HepG2 (cell line): ENCODE results near the gene TFF1. TPM values are rescaled to one million over a fixed set of nuclear protein-coding genes. Genes with fewer than 3 reads are reported as not detected.

Source experiments
- ATAC-seq: fragments of 200-7000 bp; cut with Tn5 transposase; 3 replicates; pipeline ENCODE4 v1.9.1; 2020; ENCODE audit warnings: mild to moderate bottlenecking, moderate library complexity
- BruUV-seq: library from RNA; stranded (reverse); fragments of 400-500 nt; replicated peaks from 2 replicates; lab custom pipeline; 2021; lab: Mats Ljungman, UMichigan
- CTCF ChIA-PET: fragments of 300-600 bp; formaldehyde crosslinking; extraction: SDS; loops from one replicate; lab custom pipeline; 2021; ENCODE audit warnings: low total read pairs, inconsistent platforms, low intra/inter-chr PET ratio; lab: Yijun Ruan, JAX
- POLR2A ChIA-PET: fragments of 350-600 bp; sonication (Branson Sonifier 250); formaldehyde crosslinking; loops from one replicate; lab custom pipeline; 2020; ENCODE audit warnings: antibody characterized with exemption, inconsistent platforms; lab: Yijun Ruan, JAX
- DNase-seq: peaks from one replicate; pipeline ENCODE4 v3.0.0-alpha.2; 2015; ENCODE audit warnings: low spot score
- FAIRE-seq: peaks from 3 replicates; lab custom pipeline; 2011; peaks lifted over from hg19 to GRCh38; lab: Jason Lieb, UNC
- H2AFZ ChIP-seq: one replicate; pipeline ENCODE4 v1.6.1; 2011; ENCODE audit warnings: low read length, inconsistent platforms
- H3K27ac ChIP-seq: fragments of 300-600 bp; 3 replicates; pipeline ENCODE4 v1.8.0; 2011; ENCODE audit warnings: mixed run types, mild to moderate bottlenecking, mixed read lengths, low read length, inconsistent platforms; ENCODE audit not compliant: insufficient read depth; ENCODE audit errors: extremely low read length
- H3K27me3 ChIP-seq, 2 experiments: fragments of 200-600 bp in 1 of 2; 2 replicates in 1 of 2; 3 replicates in 1 of 2; pipeline versions ENCODE4 v1.6.0 to v1.8.0; 2011; ENCODE audit warnings: low read length in 2 of 2, mild to moderate bottlenecking in 2 of 2, moderate library complexity in 2 of 2, inconsistent platforms in 1 of 2; ENCODE audit not compliant: insufficient read depth in 2 of 2, control insufficient read depth in 1 of 2
- H3K36me3 ChIP-seq, 2 experiments: fragments of 200-600 bp in 1 of 2; replicated peaks in 1 of 2; 2 replicates in 1 of 2; 3 replicates in 1 of 2; pipeline versions ENCODE4 v1.5.1 to v1.8.0; 2011; ENCODE audit warnings: low read length in 2 of 2, inconsistent platforms in 1 of 2; ENCODE audit not compliant: insufficient read depth in 2 of 2, control insufficient read depth in 1 of 2
- H3K4me1 ChIP-seq: 2 replicates; pipeline ENCODE4 v1.5.1; 2012; ENCODE audit warnings: low read length, inconsistent platforms; ENCODE audit not compliant: insufficient read depth
- H3K4me2 ChIP-seq: 2 replicates; pipeline ENCODE4 v1.6.0; 2011; ENCODE audit warnings: low read depth, low read length, inconsistent platforms
- H3K4me3 ChIP-seq, 3 experiments: fragments of 200-600 bp in 1 of 3; sonication (generic), shearing (Covaris generic) in 1 of 3; replicated peaks in 1 of 3; 2 replicates each; pipeline ENCODE4 v1.5.1; 2011 to 2016; ENCODE audit warnings: low read length in 3 of 3, inconsistent platforms in 2 of 3, low read depth in 2 of 3, mild to moderate bottlenecking in 2 of 3, control low read depth in 1 of 3, mixed read lengths in 1 of 3; ENCODE audit not compliant: insufficient read depth in 1 of 3
- H3K79me2 ChIP-seq: one replicate; pipeline ENCODE4 v1.6.1; 2011; ENCODE audit warnings: low read length, inconsistent platforms; ENCODE audit not compliant: insufficient read depth
- H3K9ac ChIP-seq: 2 replicates; pipeline ENCODE4 v1.6.0; 2011; ENCODE audit warnings: mild to moderate bottlenecking, low read depth, low read length, inconsistent platforms; ENCODE audit not compliant: insufficient read depth
- H3K9me3 ChIP-seq: 2 replicates; pipeline ENCODE4 v1.5.1; 2012; ENCODE audit warnings: mild to moderate bottlenecking, low read length
- H4K20me1 ChIP-seq: 2 replicates; pipeline ENCODE4 v1.6.0; 2011; ENCODE audit warnings: inconsistent platforms, mild to moderate bottlenecking, low read length, moderate library complexity; ENCODE audit not compliant: insufficient read depth
- FOXP1 ChIP-seq, 2 experiments: fragments of 450-650 bp in 1 of 2; IDR thresholded peaks; 2 replicates each; pipeline ENCODE4 v1.6.1; 2017 to 2018; ENCODE audit warnings: antibody characterized with exemption in 1 of 2
- KLF9 ChIP-seq: IDR thresholded peaks from 2 replicates; pipeline ENCODE4 v1.6.1; 2016; ENCODE audit warnings: low read depth
- KMT2B ChIP-seq: IDR thresholded peaks from 2 replicates; pipeline ENCODE4 v1.6.1; 2016; ENCODE audit warnings: missing genetic modification reagents, missing compliant biosample characterization
- MTA1 ChIP-seq: sonication (generic); formaldehyde crosslinking; IDR thresholded peaks from 2 replicates; pipeline ENCODE4 v1.4.0; 2020; ENCODE audit warnings: missing genetic modification reagents, mild to moderate bottlenecking, borderline replicate concordance
- NCOA1 ChIP-seq: sonication (generic); formaldehyde crosslinking; IDR thresholded peaks from 2 replicates; pipeline ENCODE4 v1.9.0; 2021; ENCODE audit warnings: missing genetic modification reagents
- SETDB1 ChIP-seq: sonication (generic); formaldehyde crosslinking; IDR thresholded peaks from 2 replicates; pipeline ENCODE4 v1.5.1; 2020; ENCODE audit warnings: missing genetic modification reagents, mild to moderate bottlenecking, borderline replicate concordance
- SMAD9 ChIP-seq: sonication (generic); formaldehyde crosslinking; IDR thresholded peaks from 2 replicates; pipeline ENCODE4 v1.5.1; 2020; ENCODE audit warnings: mild to moderate bottlenecking, missing genetic modification reagents
- ZNF792 ChIP-seq: IDR thresholded peaks from 2 replicates; pipeline ENCODE4 v1.6.1; 2016
- WGBS: methylation state at CpG from one replicate; pipeline ENCODE4 v1.1.6; 2017; ENCODE audit warnings: low lambda C conversion rate; 5-methylcytosine and 5-hydroxymethylcytosine counted together
- in situ Hi-C: cut with HindIII; loops from 2 replicates; pipeline ENCODE4 v1.10.0; 2017; ENCODE audit warnings: low pct_unique_long_range_greater_than_20kb; ENCODE audit not compliant: extremely low pct_ligation_motif_present
- intact Hi-C: fragments of 100-400 bp; cut with micrococcal nuclease; formaldehyde crosslinking; loops from one replicate; pipeline ENCODE4 v1.10.0; 2022; ENCODE audit not compliant: unreplicated experiment
- polyA plus RNA-seq, 8 experiments: library from polyadenylated mRNA; depleted of rRNA in 3 of 8; stranded (reverse) in 7 of 8; unstranded in 1 of 8; fragments of >200 nt; fragmentation: Illumina TruSeq in 4 of 8; extraction: Trizol in 4 of 8; gene quantifications; 2 replicates each; pipeline versions ENCODE4 v1.2.1 to v1.2.3, GENCODE V29; 2011 to 2016; ENCODE audit warnings: low read depth in 4 of 8, missing spikeins in 1 of 8, mixed read lengths in 1 of 8; ENCODE audit not compliant: insufficient read depth in 1 of 8
- total RNA-seq, 5 experiments: library from RNA; depleted of rRNA; stranded (reverse); fragments of >200 nt; fragmentation: Illumina TruSeq; extraction: Trizol; gene quantifications; 2 replicates each; pipeline ENCODE4 v1.2.3, GENCODE V29; 2016; ENCODE audit warnings: low read depth in 1 of 5
- TF ChIP-seq, protein P1 (sequence below): sonication (generic); formaldehyde crosslinking; IDR thresholded peaks from 2 replicates; pipeline ENCODE4 v1.9.0; 2021; ENCODE audit warnings: missing genetic modification reagents, mild to moderate bottlenecking, borderline replicate concordance
- TF ChIP-seq, protein P2 (sequence below): sonication (generic); formaldehyde crosslinking; IDR thresholded peaks from 2 replicates; pipeline ENCODE4 v1.4.0; 2020; ENCODE audit warnings: missing genetic modification reagents, borderline replicate concordance

Gene TFF1
- total and polyA plus RNA-seq, 2 of the 13 experiments (the other 11 are each of a cell fraction or from before 2014, with no cell fraction given) = 0.24 to 19.4 TPM

DNA sequence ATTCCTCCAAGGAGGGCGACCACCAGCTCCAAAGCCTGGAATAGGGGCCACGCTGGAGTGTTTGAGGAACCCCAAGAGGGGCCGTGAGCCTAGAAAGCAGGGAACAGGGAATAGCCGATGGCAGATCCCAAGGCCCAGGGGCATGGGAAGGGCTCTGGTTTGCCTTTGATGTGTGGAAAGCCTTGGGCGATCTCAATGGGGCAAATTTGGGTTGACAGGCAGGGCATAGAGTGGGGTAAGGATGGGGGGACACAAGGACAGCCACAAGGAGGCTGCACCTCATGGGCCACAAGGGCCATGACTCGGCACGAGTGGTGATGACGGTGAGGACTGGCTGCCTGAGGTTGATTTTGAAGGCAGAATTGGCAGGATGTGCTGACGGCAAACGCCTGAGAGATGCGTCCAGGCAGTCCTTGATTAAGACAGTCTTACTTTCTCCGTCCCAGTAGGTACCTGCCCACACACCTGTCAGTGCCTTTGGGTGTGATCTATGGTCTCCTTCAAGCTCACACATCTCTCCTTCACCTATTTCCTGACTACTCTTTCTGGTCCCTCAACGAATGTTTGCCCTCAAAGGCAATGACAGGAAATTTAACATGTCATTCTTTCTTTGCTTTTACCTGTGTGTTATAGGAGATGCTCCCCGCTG lies 31.5 kb upstream of the TFF1 start:
- no TSS peak for BruUV-seq
- no peak for DNase-seq
- CTCF ChIA-PET = no interaction called here

More for the DNA sequence above, 31.5 kb upstream of the TFF1 start:
- peaks cover 9% of the 10 kb centered on the region for H3K9me3 ChIP-seq
- WGBS = 71% methylated on average over 13 of the region's 14 CpGs
- TF ChIP-seq SMAD9 (CRISPR knock-in tag) (no peak), KLF9 (CRISPR knock-in tag) (no peak), KMT2B (CRISPR knock-in tag) (no peak), MTA1 (no peak), NCOA1 (CRISPR knock-in tag) (no peak), SETDB1 (CRISPR knock-in tag) (no peak), FOXP1 (IDR thresholded peaks at IDR 0.05) (no peak), FOXP1 (CRISPR knock-in tag; IDR thresholded peaks at IDR 0.05) (no peak), ZNF792 (CRISPR knock-in tag) (no peak)
- TF ChIP-seq, protein P1, sequence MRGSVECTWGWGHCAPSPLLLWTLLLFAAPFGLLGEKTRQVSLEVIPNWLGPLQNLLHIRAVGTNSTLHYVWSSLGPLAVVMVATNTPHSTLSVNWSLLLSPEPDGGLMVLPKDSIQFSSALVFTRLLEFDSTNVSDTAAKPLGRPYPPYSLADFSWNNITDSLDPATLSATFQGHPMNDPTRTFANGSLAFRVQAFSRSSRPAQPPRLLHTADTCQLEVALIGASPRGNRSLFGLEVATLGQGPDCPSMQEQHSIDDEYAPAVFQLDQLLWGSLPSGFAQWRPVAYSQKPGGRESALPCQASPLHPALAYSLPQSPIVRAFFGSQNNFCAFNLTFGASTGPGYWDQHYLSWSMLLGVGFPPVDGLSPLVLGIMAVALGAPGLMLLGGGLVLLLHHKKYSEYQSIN (CRISPR knock-in tag) = no peak
- TF ChIP-seq, protein P2, sequence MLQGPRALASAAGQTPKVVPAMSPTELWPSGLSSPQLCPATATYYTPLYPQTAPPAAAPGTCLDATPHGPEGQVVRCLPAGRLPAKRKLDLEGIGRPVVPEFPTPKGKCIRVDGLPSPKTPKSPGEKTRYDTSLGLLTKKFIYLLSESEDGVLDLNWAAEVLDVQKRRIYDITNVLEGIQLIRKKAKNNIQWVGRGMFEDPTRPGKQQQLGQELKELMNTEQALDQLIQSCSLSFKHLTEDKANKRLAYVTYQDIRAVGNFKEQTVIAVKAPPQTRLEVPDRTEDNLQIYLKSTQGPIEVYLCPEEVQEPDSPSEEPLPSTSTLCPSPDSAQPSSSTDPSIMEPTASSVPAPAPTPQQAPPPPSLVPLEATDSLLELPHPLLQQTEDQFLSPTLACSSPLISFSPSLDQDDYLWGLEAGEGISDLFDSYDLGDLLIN (CRISPR knock-in tag) = no peak
- H3K4me1 ChIP-seq = peaks cover 21% of the 10 kb centered on the region
- POLR2A ChIA-PET = interaction anchor here (1.3 to 1.8 kb wide), 2 partner anchors 8 to 12 kb away, joined by 4 to 6 read pairs; no protein-coding TSS in a partner anchor
- H3K27me3 ChIP-seq = no peaks in the 10 kb centered on the region; a peak in 1 of 5 replicates
- no peak overlapping the region for H3K9ac ChIP-seq
- no peaks in the 10 kb centered on the region for H3K36me3 ChIP-seq
- H3K4me2 ChIP-seq = no peak overlapping the region
- intact Hi-C loops = no loop called here
- H3K27ac ChIP-seq = no peak overlapping the region
- no peaks in the 10 kb centered on the region for H4K20me1 ChIP-seq
- in situ Hi-C loops = no loop called here
- H3K79me2 ChIP-seq = no peaks in the 10 kb centered on the region
- no peak overlapping the region for H2AFZ ChIP-seq
- ATAC-seq (no peak), FAIRE-seq (no peak)
- H3K4me3 ChIP-seq = no peak overlapping the region
